Measurements from ENCODE around the gene CLINT1.
"Not testable (repeated sequence)": the region's sequence is repeated elsewhere in the genome, so short reads cannot be mapped to it uniquely, and the experiment has no call there.

Gene CLINT1

DNA sequence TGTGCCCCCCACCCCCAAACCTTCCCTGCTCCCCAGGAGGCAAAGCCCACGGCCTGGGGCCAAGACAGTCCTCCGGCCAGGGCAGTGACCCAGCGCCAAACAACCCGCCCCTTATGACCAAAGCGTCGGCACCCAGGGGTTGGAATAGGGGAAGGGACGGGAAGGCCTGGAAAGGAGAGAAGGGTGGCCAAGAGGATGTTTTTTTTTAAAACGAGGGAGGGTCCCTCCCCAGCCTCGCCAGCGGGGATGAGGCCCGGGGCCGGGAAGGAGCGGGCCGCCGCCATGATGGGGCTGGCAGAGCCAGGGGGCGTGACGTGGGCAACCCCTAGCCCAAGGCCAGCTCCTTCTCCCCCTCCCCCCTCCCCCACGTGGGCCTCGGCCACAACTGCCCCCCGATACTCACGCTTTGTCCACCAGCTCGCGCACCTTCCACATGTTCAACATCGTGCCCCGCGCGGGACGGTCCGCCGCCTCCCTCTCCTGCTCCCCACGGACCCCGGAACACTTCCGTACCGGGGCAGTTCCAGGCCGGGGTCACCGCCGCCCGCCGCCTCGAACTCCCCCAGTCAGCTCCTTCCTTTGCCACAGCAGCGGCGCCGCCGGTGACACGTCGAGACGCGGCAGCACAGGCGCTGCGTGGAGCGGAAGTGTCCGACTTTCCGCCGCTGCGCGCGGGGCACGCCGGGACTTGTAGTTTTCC is at the start of gene CLINT1:
CLINT1 (minus strand) TSS at position 619 of the 700 bp plus-strand sequence; CDS start at position 444, 175 bp downstream.
- peak; percentile 93 to 97 (median 96) for DNase-seq

DNA sequence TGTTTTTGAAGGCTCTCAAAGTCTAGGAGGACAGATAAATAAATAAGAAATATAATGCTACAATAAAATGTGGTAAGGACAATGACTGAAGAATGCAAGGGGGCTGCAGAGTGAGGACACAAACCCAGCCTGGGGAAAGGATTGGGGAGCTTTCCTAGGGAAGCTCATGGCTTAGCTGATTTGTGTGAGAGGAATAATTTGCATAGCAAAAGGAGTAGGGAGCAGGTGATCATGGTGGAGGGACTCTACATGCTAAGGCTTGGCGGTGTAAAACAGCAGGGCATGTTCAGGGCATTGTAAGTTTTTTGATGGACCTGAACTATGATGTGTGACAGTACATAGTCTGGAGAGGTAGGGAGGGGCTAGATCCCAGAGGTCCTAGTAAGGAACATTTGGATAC is 49.5 kb upstream of the CLINT1 start:
- no peak for DNase-seq

DNA sequence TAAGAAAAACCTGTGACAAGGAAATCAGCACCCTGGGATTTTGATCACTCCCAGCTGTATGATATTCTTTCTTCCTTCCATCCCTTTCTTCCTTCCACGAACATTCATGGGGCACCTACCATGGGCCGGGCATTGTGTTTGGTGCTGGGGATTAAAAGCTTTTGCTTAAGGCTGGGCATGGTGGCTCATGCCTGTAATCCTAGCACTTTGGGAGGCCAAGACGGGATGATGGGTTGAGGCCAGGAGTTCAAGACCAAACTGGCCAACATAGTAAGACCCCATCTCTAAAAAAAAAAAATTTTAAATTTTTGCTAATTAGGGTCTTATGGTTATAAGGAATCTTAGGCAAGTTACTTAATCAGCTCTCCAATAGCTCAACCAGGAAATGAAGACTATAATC is 48.5 kb upstream of the CLINT1 start:
- DNase-seq, result no peak

DNA sequence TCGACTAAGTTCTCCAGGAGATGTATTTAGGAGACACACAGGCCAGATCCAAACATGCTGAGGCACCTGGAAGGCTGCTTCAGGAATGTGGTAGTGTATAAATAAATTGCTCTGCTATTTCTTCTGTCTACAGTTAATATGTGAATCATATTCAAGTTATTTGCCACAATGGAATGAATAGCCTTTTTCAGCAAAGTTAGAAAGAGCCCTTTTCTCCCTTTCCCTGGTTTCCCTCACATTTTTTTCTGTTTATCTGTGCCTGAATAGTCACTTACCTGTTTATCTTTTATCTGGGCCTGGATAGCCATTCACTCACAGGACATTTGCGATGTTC is 44.1 kb upstream of the CLINT1 start:
- no peak for DNase-seq

DNA sequence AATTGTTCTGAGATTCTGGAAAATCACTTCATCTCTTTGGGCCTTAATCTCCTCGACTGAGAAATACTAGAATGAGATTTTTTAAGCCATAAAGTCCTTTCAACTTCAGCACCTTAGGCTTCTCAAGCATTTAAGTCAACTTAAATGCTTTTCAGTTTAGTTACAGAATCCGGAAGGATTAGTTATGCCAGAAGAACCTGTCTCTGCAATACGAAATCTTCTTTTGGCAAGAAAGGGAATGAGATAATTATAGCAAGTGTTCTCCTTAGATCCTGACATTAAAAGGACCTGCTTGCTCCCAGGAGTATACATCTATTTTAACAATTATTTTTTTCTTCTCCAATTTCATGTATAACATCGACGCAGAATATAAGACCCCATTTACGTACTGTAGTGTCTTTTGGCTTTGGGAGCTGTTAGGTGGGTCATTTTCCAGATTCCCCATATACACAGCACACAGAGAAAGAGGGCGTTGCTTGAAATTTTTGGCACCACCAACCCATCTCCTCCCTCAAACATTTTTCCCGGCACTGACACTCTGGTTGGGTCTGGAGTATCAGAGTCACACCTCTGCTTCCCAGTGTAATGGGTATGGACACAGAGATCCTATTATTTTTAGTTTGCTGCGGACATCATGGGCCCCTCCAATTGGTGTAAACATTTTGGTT is 43.6 kb upstream of the CLINT1 start:
- DNase-seq, result no peak

DNA sequence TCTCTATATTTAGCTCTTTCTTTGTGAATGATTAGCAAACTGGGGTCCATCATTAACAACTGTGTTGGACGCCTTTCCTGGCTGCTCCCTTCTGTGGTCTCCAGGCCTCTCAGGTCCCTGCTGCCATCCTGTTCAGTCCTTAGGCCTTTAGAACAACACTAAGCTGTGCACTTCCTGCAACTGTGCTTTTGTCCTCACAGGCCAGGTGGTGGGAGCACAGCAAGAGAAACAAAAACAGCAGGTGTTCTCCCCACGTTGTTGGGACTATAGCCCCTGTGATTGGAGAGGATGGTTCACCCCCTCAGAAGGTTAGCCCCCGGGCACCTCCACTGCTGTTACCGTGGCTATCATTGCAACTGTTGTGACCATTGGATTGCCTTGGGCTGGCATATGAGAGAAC is 41.7 kb upstream of the CLINT1 start:
- no peak for DNase-seq

DNA sequence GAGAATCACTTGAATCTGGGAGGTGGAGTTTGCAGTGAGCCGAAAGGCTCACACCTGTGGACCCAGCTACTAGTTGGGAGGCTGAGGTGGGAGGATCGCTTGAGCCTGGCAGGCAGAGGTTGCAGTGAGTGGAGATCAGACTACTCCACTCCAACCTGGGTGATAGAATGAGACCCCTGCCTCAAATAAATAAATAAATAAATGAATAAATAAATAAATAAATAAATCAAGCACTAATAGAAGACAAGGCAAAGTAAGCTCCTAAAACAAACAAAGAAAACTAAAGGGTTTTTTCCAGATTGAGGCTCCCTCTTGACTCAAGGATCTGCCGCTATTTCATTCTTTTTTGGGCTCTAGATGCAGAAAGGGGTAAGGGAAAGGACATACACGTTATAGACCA is 34.7 kb upstream of the CLINT1 start:
- no peak for DNase-seq

DNA sequence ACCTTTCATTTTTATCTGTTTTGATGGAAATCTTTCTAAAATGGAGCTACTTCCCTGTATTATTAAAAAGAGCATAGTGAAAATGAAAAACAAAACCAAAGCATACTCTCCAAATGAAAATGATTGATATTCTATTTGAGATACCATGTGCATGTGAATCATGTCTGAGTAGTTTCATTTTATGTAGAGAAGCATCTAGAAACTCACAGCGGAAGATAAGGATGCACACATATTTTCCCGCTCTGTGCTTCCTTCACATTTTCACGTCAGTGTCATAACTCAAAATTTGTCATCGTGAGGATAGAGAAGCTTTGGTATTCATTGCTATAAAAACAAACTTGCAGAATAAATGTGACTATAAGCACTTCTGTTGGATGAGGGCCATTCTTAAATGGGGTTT is 34.0 kb upstream of the CLINT1 start:
- no peak for DNase-seq

DNA sequence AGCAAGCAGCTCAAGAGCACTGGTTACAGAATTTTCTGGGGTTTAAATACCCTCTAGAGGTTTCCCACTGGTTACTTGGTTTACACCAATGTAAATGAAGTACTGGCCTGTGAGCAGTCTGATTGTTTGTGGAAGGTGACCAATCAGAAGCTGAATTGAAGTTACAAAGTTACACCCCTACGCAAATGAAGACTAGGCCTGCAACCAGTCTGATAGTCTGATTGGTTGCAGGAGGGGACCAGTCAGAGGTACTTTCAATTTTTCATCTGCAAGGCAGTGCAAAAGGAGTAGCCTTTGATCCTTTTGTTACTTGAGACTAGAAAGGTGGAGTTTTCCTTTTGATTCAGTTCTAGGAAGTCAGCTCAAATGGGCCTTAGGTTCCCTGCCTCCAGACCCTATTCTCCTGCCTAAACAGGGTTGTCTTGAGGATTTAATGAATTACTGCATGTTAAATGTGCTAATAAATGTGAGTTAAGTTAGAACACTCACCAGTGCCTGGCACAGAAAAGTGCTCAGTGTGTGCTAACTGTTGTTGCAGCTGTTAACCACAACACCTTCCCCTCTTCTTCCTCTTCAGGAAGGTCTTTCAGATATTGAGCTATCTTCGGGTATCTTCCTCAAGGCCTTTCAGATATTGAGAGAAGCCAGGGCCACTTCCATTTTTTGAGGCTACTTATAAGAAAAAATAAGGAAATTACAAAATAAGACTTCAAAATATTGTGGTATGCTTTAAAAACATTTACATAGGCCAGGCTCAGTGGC is 32.1 kb upstream of the CLINT1 start:
- DNase-seq, result peak in 1 of 3 donors; percentile 14

DNA sequence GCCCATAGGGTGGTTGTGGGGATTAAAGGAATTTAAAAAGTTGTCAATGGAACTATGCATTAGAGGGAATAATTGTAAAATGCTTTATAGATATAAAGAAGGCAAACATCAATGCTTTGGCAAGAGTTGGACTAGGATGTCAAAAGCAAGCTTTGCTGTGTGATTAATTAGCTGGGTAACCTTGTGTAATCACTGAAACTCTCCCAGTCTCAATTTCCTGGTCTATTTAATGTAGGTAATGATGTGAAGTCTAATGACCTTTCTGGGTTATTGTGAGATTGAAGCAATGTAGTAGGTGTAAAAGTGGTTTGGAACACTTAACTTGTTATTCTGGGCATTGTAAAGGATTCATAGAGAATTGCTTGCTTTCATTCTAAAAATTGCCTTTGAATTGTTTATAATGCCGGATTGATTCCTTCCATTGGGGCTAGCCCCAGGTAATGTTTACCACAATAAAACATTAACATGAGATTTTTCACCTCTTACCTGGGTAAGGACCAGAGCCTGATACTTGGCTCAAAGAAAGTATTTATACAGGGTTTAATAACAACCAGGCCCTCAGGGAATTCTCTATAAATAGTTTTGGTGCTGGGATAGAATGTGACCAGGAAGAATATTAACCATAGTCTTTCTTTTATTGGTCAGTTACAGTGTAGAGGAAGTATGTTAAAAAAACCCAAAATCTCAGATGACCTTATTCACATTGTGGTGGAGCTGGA is 30.0 kb upstream of the CLINT1 start:
- DNase-seq, result no peak

DNA sequence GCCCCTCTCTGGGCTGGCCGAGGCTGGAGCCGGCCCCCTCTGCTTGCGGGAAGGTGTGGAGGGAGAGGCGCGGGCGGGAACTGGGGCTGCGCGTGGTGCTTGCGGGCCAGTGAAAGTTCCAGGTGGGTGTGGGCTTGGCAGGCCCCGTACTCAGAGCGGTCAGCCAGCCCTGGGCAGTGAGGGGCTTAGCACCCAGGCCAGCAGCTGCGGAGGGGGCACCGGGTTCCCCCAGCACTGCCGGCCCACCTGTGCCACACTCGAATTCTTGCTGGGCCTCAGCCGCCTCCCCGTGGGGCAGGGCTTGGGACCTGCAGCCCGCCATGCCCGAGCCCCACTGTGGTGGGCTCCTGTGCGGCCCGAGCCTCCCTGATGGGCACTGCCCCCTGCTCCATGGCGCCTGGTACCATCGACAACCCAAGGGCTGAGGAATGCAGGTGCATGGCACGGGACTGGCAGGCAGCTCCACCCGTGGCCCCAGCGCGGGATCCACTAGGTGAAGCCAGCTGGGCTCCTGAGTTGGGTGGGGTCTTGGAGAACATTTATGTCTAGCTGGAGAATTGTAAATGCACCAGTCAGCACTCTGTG is 27.9 kb upstream of the CLINT1 start:
- DNase-seq, result no peak

DNA sequence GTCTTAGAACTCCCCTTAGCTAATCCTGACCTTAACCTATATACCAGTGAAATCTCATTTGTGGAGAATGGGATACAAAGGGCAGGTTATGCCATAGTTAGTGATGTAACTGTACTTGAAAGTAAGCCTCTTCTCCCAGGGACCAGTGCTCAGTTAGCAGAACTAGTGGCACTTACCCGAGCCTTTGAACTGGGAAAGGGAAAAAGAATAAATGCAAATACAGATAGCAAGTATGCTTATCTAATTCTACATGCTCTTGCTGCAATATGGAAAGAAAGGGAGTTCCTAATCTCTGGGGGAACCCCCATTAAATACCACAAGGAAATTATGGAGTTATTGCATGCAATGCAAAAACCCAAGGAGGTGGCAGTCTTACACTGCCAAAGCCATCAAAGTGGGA is 26.1 kb upstream of the CLINT1 start:
- DNase-seq, result peak; percentile 57 to 78 (median 58)

DNA sequence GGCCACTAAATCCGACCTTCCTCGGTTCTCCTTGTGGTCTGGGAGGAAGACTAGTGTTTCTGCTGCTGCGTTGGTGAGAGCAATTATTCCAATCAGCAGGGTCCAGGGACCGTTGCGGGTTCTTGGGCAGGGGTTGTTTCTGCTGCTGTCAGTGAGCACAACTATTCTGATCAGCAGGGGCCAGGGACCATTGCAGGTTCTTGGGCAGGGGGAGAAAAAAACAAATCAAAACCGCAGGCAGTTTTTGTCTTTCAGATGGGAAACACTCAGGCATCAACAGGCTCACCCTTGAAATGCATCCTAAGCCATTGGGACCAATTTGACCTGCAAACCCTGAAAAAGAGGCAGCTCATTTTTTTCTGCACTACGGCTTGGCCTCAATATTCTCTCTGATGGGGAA is 22.6 kb upstream of the CLINT1 start:
- not testable (repeated sequence) for DNase-seq

DNA sequence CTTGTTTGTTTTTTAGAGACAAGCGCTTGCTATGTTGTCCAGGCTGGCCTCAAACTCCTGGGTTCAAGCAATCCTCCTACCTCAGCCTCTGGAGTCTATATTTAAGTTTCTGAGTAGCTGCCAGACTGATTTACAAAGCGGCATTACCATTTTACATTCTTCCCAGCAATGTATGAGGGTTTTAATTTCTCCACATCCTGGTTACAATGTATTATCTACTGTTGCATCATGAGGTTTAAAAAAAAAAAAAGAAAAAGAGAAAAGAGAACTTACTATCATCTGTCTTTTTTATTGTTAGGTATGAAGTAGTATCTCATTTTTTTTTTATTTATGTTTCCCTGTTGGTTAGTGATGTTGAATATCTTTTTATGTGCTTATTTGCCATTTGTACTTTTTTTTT is 18.9 kb upstream of the CLINT1 start:
- peak in 1 of 3 donors; percentile 27 for DNase-seq

DNA sequence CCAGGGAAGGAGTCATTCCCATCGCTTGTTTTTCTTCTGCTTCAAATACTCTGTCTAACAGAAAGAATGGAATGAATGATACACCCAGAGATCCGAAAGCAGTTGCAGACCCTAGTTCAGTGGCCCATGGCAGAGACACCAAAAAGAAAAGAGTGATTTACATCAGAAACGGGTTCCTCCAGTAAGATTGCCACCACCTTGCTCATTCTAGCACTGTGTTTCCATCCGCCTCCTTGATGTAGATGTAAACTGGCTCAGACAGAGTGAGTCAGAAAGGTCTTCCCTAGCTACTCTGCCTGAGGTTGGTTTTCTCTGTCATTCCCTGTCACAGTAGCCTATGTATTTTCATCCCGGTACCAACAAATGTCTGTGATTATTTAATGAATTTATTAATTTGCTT is 15.9 kb upstream of the CLINT1 start:
- DNase-seq, result no peak

DNA sequence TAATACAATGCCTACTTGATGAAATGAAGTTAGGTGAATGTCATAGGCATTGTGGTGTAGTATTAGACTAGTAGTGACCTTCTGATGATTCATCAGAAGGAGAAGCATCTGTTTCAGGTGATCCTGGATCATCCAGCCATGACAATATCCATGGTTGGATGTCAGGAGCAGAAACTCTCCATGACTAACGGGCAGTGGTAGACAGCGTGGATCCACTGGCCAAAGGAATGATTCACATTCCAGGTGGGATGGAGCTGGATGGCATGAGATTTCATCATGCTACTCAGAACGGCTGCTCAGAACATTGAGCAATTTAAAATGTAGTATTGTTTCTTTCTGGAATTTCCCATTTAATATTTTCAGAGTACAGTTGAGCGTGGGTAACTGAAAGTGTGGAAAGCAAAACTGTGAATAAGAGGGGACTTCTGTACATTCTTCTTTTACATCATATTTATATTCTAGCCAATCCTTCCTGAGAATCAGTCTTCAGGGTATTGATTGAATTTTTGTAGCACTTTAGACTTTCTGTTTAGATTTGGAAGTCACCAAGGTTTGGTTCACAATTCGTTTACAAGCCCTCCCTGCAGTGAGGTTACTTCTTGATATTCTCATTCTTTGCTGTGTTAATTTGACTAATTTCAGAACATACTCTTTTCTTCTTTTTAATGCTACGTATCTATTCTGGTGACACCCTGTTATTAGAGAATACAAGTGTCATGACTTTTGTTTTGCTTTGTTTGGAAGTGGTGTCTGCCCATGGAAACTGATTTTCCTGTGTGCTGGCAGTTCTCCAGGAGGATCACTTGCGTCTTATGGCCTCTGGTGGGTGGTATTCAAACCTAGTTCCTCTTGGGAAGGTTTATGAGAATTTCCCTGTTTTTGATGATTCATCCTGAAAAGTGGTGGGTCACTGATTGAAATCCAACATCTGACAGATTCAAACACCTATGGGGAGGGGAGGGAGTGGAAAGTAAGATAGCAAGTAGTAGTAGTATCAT is 12.2 kb upstream of the CLINT1 start:
- peak; percentile 89 to 94 (median 92) for DNase-seq

DNA sequence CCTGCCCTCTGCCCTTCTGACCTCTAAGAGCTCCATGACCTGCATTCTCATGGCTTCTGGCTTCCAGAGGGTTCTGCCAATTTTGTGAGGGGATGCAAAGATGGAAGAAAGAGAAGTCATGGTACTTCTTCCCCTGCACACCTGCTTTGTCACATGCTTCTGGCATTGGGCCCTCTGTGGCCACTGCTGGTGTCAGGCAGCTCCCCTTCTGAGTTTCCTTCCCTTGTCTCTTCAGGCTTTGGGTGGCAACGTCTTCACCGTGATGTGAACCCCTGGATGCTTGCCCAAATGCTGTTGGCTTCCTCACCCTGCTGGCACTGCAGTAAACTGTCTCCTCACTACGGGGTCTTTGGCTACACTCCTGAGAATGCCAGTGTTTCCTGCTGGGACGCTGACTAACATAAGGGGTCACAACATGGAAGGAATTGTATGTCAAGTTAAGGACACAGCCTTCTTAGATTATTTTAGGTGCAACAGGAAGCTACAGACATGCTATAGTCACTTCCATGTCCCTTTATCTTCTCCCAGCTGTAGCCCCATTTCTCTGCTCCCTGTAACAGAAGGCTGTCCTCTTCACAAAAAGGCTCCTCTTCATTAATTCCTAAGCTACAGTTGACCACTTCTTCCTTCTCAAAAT is 8.9 kb upstream of the CLINT1 start:
- no peak for DNase-seq

DNA sequence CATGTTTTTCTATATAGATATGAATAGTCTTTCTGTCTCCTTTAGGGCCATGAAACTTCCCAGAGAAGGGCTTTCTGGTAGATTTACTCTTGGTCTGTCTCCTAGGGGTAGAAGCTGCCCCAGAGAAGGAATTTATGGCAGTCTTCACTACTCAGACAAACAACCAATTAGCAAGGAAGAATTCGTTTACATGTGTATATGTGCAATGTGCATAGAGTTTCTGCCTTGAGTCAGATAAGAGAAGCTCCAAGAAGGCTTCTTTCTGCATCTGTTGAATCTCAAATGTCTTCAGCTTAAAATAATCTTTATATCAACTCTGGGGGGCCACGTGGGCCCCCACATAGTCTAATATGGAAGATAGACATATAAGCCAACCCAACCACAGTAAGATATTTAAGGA is 7.6 kb upstream of the CLINT1 start:
- no peak for DNase-seq

DNA sequence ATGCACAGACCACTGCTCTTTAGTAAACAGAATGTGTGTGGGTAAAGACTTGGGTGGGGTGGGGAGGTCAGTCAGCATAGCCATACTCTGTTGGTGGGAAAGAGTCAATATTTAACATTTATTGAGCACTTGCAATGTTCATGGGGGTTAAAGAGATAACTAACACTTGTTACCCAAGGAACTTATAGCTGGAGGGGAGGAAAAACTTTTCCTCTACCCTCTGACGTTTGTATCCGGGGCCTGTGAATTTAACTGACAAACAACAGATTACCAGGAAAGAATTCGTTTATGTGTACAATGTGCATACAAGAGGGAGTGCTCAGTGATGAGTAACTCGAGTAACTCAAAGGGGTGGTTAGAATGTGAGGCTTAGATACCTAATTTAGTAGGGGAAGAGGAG is 6.8 kb upstream of the CLINT1 start:
- no peak for DNase-seq

DNA sequence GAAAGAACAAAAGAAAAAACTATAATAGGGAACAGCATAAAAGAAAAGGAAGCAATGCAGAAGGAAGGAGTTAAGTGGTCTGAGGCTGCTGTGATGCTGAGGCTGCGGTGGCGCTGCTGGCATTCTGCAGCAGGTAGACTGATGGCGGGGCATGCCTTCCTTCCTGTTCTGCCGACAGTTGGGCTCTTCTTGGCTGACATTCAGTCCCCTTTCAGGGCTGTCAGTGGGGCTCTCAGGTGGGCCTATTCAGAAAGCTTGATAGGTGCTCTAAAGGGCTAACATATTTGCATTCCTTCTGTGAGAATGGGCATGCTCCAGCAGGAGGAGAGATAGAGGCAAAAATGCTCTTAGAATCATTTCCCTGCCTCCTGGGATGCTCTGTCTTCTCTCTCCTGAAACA is 5.1 kb upstream of the CLINT1 start:
- no peak for DNase-seq

DNA sequence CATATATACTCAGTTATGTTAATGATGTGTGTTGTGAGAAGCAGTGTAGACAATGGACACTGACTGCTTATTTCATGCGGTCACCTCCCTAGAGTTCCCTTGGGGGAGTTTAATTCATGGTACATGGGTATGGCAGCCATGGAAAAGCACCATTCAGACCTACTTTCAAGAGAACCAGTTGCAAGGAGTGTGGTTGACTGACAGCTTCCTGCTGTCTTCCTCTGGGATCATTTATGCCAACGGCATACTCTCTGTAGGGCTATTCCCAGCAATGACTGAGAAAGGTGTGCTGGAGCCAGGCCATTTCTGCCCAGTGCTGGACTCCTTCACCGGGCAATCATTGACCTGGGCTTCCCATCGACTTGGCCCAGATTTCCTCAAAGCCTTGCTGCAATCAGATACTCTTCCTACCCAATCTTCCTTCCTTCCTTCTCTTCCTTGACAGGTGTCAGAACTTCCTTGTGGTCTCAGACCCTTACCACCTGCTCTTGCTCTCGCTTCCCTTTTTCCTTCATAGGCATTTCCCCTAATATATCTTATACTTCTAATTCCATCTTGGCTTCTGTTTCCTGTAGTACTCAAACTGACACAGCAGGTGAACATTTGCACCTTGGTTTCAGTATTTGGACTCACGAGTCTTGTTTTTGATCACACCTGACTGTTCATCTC is 3.4 kb upstream of the CLINT1 start:
- DNase-seq, result no peak

Measured in suppressor macrophage treated with lipopolysaccharide for 1 hour (primary cell).